GM12892 (cell line): Measurements from ENCODE around the gene STAB2.

Experiments
- POLR2A ChIP-seq: IDR thresholded peaks from 2 replicates; pipeline ENCODE4 v1.6.1; 2011; ENCODE audit warnings: low read depth, low read length, control low read depth
- POLR2AphosphoS5 ChIP-seq: IDR thresholded peaks from 2 replicates; pipeline ENCODE4 v1.6.1; 2011; ENCODE audit warnings: low read depth, low read length, control low read depth

GRCh38 chr12:103757248-103757647 is 170.2 kb downstream of the STAB2 start:
- no peak for TF ChIP-seq POLR2A
- TF ChIP-seq POLR2AphosphoS5, result no peak
